Activated CD8-positive, alpha-beta T cell treated with anti-CD3 and anti-CD28 coated beads for 36 hours (primary cell): ENCODE data around the gene PRPF19. TPM values are rescaled to one million over a fixed set of nuclear protein-coding genes. Genes with fewer than 3 reads are reported as not detected.

Experiments used
- ATAC-seq: fragments of 200-7000 bp; cut with Tn5 transposase; one replicate; pipeline ENCODE4 v1.10.0; 2021; ENCODE audit warnings: mild to moderate bottlenecking, moderate library complexity
- CTCF ChIA-PET: fragments of 350-600 bp; sonication (Branson Sonifier 250); formaldehyde crosslinking; loops from one replicate; lab custom pipeline; 2021; ENCODE audit warnings: antibody characterized with exemption; lab: Charles Lee
- POLR2A ChIA-PET: fragments of 350-600 bp; sonication (Branson Sonifier 250); formaldehyde crosslinking; loops from one replicate; lab custom pipeline; 2021; ENCODE audit warnings: antibody characterized with exemption; lab: Charles Lee
- DNase-seq: peaks from one replicate; pipeline ENCODE4 v3.0.0-alpha.2; 2020
- H3K27ac Mint-ChIP-seq: one replicate; pipeline ENCODE4 v1.8.0; 2021; ENCODE audit warnings: mild to moderate bottlenecking, mixed read lengths
- H3K27me3 Mint-ChIP-seq: one replicate; pipeline ENCODE4 v1.8.0; 2021; ENCODE audit warnings: mixed read lengths
- H3K36me3 Mint-ChIP-seq: one replicate; pipeline ENCODE4 v1.8.0; 2021; ENCODE audit warnings: low read depth, mixed read lengths
- H3K4me1 Mint-ChIP-seq: one replicate; pipeline ENCODE4 v1.8.0; 2021; ENCODE audit warnings: low read depth, mixed read lengths
- H3K4me3 Mint-ChIP-seq: one replicate; pipeline ENCODE4 v1.8.0; 2021; ENCODE audit warnings: mild to moderate bottlenecking, moderate library complexity, mixed read lengths
- H3K9me3 Mint-ChIP-seq: one replicate; pipeline ENCODE4 v1.8.0; 2021; ENCODE audit warnings: mixed read lengths
- CTCF ChIP-seq: fragments of 200-600 bp; IDR thresholded peaks from one replicate; pipeline ENCODE4 v1.8.0; 2022; ENCODE audit warnings: antibody characterized with exemption, mild to moderate bottlenecking
- intact Hi-C: fragments of 100-400 bp; cut with micrococcal nuclease; formaldehyde crosslinking; loops from one replicate; pipeline ENCODE4 v1.10.0; 2022
- total RNA-seq, 2 experiments: library from RNA; stranded (reverse); gene quantifications; one replicate each; pipeline ENCODE4 v1.2.3, GENCODE V29; 2021

The PRPF19 gene
- total RNA-seq, 2 experiments from 2014 or later: 142 to 150 TPM

- H3K27ac Mint-ChIP-seq: peak overlapping the region; percentile 50
- no peaks in the 10 kb centered on the region for H3K27me3 Mint-ChIP-seq
- ChIA-PET CTCF (interaction anchor here (0.6 to 9.9 kb wide), 22 partner anchors 8 to 428 kb away, joined by 3 to 88 read pairs (median 4); partner anchors contain the start of genes CCDC86, PTGDR2 and TMEM109), POLR2A (interaction anchor here (1.0 to 3.6 kb wide), 3 partner anchors 11 to 14 kb away, joined by 4 to 12 read pairs (median 4); partner anchors contain the start of gene TMEM109)
- intact Hi-C loops: no loop called here
- no peak for DNase-seq
- no peaks in the 10 kb centered on the region for H3K9me3 Mint-ChIP-seq
- H3K4me1 Mint-ChIP-seq: peaks cover 19% of the 10 kb centered on the region
- H3K4me3 Mint-ChIP-seq: no peak overlapping the region
- no peak for ATAC-seq
- TF ChIP-seq CTCF: no peak
- H3K36me3 Mint-ChIP-seq: peaks cover 63% of the 10 kb centered on the region
Measured at GRCh38 chr11:60899977-60900376, 6.4 kb downstream of the PRPF19 start.

GRCh38 chr11:60899046-60899936, 7.1 kb downstream of the PRPF19 start:
- peak; percentile 96 for ATAC-seq
- no peaks in the 10 kb centered on the region for H3K9me3 Mint-ChIP-seq
- no peaks in the 10 kb centered on the region for H3K27me3 Mint-ChIP-seq
- H3K4me1 Mint-ChIP-seq: peaks cover 12% of the 10 kb centered on the region
- H3K36me3 Mint-ChIP-seq: peaks cover 64% of the 10 kb centered on the region
- ChIA-PET POLR2A (interaction anchor here (0.5 to 3.6 kb wide), 8 partner anchors 8 to 121 kb away, joined by 3 to 12 read pairs (median 4); partner anchors contain the start of genes PTGDR2 and TMEM109), CTCF (interaction anchor here (0.6 to 9.9 kb wide), 32 partner anchors 8 to 432 kb away, joined by 3 to 88 read pairs (median 4); partner anchors contain the start of genes CCDC86, PTGDR2 and TMEM109)
- DNase-seq: peak; percentile 44
- TF ChIP-seq CTCF: peak; percentile 100
- intact Hi-C loops: no loop called here
- peak overlapping the region; percentile 35 for H3K27ac Mint-ChIP-seq
- no peak overlapping the region for H3K4me3 Mint-ChIP-seq

GRCh38 chr11:60897496-60897895, 8.9 kb downstream of the PRPF19 start:
- H3K36me3 Mint-ChIP-seq: peaks cover 56% of the 10 kb centered on the region
- ChIA-PET POLR2A (interaction anchor here (0.7 to 3.6 kb wide), 4 partner anchors 8 to 52 kb away, joined by 3 to 12 read pairs (median 4); no protein-coding TSS in a partner anchor), CTCF (interaction anchor here (1.4 to 6.5 kb wide), 4 partner anchors 8 to 122 kb away, joined by 6 to 67 read pairs (median 34); no protein-coding TSS in a partner anchor)
- H3K9me3 Mint-ChIP-seq: no peaks in the 10 kb centered on the region
- no peaks in the 10 kb centered on the region for H3K27me3 Mint-ChIP-seq
- H3K4me1 Mint-ChIP-seq: no peaks in the 10 kb centered on the region
- ATAC-seq (no peak), DNase-seq (no peak)
- H3K4me3 Mint-ChIP-seq: no peak overlapping the region
- intact Hi-C loops: no loop called here
- TF ChIP-seq CTCF: no peak
- no peak overlapping the region for H3K27ac Mint-ChIP-seq

- H3K4me3 Mint-ChIP-seq: no peak overlapping the region
- no peaks in the 10 kb centered on the region for H3K4me1 Mint-ChIP-seq
- H3K27me3 Mint-ChIP-seq: no peaks in the 10 kb centered on the region
- no peak for ATAC-seq
- no peak for TF ChIP-seq CTCF
- no peaks in the 10 kb centered on the region for H3K9me3 Mint-ChIP-seq
- peaks cover 65% of the 10 kb centered on the region for H3K36me3 Mint-ChIP-seq
- no peak for DNase-seq
- POLR2A ChIA-PET: interaction anchor here (0.9 kb wide), 1 partner anchor 209 kb away, joined by 4 read pairs; no protein-coding TSS in a partner anchor
- intact Hi-C loops: no loop called here
- no peak overlapping the region for H3K27ac Mint-ChIP-seq
- CTCF ChIA-PET: interaction anchor here (0.7 to 2.1 kb wide), 6 partner anchors 10 to 399 kb away, joined by 3 to 19 read pairs (median 4); partner anchors contain the start of genes PRPF19 and VWCE
Measured at GRCh38 chr11:60895687-60896086, 10.7 kb downstream of the PRPF19 start.
